ENCODE measurements around the gene PHF21A. TPM values are rescaled to one million over a fixed set of nuclear protein-coding genes. Genes with fewer than 3 reads are reported as not detected.

PHF21A gene
- total RNA-seq, 2 donors from 2014 or later = 53.0 to 54.6 TPM

DNA sequence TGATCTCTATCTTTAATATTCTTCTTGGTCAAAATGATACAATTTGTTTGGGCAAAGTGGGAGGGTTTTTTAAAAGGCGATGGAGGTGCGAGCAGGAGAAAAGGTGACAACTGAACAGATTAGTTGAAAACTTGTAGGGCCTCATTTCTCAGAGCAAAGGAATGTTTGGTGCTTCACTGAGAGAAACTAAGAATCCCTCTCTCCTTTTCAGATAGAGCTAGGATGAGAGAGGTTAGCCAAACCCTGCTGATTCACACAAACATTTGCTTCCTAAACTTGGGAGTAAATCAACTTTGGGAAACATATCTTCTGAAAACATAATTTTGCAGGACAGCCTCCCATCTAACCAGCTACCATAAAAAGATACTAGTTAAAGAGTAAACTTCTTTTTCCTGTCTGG, 57.0 kb downstream of the PHF21A start:
- H3K9me3 Mint-ChIP-seq = no peaks in the 10 kb centered on the region
- ATAC-seq (no peak), DNase-seq (ENCODE audit: low spot score in 2 of 2) (no peak)
- H3K36me3 Mint-ChIP-seq = peaks cover 6 to 8% of the 10 kb centered on the region in 2 donors
- no peak overlapping the region for H3K27ac Mint-ChIP-seq

DNA sequence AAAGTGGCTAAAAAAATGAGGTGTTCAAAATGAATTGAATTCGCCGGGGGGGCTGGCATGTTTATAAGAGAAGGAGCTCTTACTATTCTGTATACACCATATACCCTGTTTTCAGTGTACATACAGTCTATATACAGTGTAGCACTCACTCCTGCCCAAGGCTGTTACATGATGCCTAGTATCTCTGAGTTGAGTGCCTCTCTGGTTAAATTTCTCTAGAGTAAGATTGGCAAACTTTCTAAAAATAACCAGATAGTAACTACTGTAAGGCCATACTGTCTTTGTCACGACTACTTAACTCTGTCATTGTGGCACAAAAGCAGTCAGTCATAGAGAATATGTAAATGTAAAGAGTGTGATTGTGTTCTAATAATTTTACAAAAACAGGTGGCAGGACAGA, 58.1 kb downstream of the PHF21A start:
- no peak for DNase-seq (ENCODE audit: low spot score in 2 of 2)
- H3K9me3 Mint-ChIP-seq = no peaks in the 10 kb centered on the region
- no peak for ATAC-seq
- H3K27ac Mint-ChIP-seq = no peak overlapping the region
- peaks cover 6 to 8% of the 10 kb centered on the region in 2 donors for H3K36me3 Mint-ChIP-seq

DNA sequence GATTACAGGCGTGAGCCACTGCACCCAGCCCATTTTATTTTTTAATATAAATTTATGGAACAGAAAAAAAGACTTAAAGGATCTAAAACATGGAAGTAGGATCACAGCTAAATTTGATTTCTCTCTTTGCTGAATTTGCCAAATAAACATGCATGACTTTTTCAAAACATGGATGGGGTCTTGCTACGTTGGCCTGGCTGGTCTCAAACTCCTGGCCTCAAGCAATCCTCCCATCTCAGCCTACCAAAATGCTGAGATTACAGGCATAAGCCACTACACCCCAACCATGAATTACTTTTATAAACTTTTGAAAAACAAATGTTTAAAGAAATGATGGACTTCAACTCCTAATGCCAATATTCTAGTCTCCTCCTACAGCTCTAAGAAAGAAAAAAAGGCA, 61.2 kb downstream of the PHF21A start:
- Mint-ChIP-seq H3K9me3 (no peaks in the 10 kb centered on the region), H3K36me3 (peaks cover 0 to 6% of the 10 kb centered on the region in 2 donors), H3K27ac (no peak overlapping the region)
- DNase-seq (ENCODE audit: low spot score in 2 of 2) = no peak
- ATAC-seq = no peak

DNA sequence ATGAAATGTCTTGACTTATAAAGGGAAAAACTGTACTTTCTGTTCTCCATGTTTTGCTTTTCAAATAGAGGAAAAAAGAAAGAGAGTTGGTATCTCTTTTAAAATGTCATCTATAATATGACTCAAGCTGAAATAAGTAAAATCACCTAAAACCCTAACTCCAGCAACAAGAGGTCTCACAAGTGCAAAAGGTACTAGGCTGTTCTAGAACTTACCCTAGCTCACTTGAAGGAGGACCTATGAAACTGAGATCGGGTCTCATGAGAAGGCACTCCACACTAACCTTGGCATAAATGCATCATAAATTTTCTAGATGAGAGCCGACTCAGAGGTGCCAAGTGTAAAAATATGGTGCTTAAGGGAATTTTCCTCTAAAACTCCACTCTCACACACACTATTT, 63.8 kb downstream of the PHF21A start:
- Mint-ChIP-seq H3K36me3 (peaks cover 0 to 6% of the 10 kb centered on the region in 2 donors), H3K9me3 (no peaks in the 10 kb centered on the region), H3K27ac (no peak overlapping the region)
- DNase-seq (ENCODE audit: low spot score in 2 of 2) (no peak), ATAC-seq (peak; percentile 49 to 65)

DNA sequence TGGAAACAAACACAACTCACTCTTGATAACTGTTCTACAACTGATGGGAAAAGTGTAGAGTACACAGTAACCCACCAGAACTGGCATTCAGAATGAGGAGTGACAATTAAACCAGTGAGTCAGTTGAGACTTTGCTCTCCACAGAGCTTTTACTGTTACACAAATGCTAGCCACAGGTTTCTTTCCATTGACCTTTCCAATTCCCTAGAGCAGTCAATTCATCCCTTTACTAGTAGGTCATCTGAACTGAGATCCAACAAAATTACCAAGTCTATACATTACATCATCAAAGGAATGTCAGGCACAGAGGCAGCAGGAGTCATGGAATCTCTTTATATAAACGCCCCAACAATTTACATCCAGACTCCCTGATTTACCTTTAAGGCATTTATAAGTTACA, 65.9 kb downstream of the PHF21A start:
- ATAC-seq = peak in 1 of 2 donors; percentile 67
- Mint-ChIP-seq H3K9me3 (no peaks in the 10 kb centered on the region), H3K36me3 (peaks cover 5 to 6% of the 10 kb centered on the region in 2 donors), H3K27ac (no peak overlapping the region)
- no peak for DNase-seq (ENCODE audit: low spot score in 2 of 2)

DNA sequence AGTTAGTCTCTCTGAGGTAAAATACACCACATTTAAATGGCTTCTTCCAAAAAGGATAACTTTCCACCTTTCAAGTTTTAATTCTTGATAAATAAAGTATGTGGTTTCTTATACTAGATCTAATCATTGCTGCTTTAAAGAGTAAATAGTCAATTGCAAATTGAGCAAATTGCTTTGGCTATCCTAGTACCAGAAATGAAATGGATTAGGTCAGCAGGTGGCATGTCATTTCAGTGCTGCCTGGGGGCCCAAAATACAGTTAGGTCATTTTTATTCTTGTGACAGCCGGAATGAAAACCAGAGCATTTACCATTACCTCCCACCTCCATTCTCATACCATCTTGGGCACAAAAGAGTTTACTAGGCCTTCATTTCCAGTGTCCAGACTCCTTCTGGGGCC, 70.2 kb downstream of the PHF21A start:
- DNase-seq (ENCODE audit: low spot score in 2 of 2) = no peak
- H3K36me3 Mint-ChIP-seq = peaks cover 13 to 17% of the 10 kb centered on the region in 2 donors
- ATAC-seq = no peak
- H3K27ac Mint-ChIP-seq = no peak overlapping the region
- H3K9me3 Mint-ChIP-seq = no peaks in the 10 kb centered on the region

DNA sequence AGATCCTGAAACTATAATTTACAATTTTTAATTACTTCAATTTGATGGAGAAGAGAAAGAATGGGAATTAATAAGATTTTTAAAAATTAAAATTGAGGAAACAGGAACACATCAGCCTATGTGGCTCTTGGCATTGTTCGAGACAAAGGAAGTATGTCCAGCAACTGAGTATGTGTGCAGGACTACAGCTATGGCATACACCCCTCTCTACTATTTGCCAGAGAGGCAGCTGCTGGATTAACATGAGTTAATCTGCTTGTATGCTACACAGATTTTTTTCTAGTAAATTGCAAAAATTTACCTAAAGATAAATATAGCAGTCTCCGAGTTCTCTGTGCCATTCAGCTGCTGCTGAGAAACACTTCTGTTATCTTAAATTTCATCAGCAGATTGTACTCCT, 70.6 kb downstream of the PHF21A start:
- peaks cover 13 to 17% of the 10 kb centered on the region in 2 donors for H3K36me3 Mint-ChIP-seq
- H3K27ac Mint-ChIP-seq = no peak overlapping the region
- no peaks in the 10 kb centered on the region for H3K9me3 Mint-ChIP-seq
- no peak for ATAC-seq
- no peak for DNase-seq (ENCODE audit: low spot score in 2 of 2)

DNA sequence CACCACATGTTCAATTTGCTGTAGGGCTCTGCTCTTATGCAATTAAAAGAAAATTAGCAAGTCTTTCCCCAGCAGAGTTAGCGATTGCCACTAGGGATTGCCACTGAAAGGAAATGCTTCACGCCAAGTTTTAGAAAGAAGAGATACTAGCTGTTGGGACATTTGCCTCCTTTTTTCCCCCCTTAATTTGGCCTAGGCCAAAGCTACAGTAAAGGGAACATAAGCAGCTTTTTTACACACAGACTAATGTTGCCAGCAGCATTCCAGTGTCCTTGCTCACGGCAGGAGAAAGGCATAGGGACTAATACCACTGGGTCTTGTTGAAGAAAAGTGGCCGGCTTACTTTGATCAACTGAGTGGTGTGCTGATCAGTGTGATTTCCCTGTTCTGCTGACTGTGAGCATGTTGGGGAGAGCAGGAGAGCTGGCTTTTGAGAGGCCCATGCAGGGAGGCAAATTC, 71.2 kb downstream of the PHF21A start:
- Mint-ChIP-seq H3K27ac (no peak overlapping the region), H3K36me3 (peaks cover 13 to 17% of the 10 kb centered on the region in 2 donors), H3K9me3 (no peaks in the 10 kb centered on the region)
- DNase-seq (ENCODE audit: low spot score in 2 of 2) (no peak), ATAC-seq (no peak)

DNA sequence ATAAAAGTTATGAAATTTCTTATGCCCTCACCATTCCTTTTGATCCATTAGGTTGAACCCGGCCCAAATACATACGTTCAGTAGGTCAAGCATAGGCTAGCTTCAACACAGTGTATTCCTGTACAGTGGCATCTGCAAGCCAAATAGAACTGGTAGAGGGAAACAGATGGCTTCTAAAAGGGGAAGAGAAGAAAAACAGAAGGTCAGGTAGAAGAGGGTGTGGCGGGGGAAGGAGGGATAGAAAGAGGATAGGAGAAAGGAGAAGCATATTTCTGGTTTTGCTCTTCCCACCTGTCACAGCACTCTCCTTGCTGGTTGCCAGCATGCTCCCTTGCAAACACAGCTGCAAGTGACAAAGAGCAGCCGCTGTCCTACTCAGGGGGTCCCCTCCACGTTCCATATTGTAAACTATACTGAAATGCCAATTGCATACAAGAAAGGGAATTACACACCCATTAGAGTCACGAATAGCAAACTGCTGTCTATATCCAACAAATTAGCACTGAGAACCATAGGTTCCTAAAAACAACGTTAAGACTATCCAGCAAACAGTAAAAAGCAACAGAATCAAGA, 71.8 kb downstream of the PHF21A start:
- no peak for DNase-seq (ENCODE audit: low spot score in 2 of 2)
- peaks cover 13 to 17% of the 10 kb centered on the region in 2 donors for H3K36me3 Mint-ChIP-seq
- ATAC-seq = no peak
- no peak overlapping the region for H3K27ac Mint-ChIP-seq
- no peaks in the 10 kb centered on the region for H3K9me3 Mint-ChIP-seq

DNA sequence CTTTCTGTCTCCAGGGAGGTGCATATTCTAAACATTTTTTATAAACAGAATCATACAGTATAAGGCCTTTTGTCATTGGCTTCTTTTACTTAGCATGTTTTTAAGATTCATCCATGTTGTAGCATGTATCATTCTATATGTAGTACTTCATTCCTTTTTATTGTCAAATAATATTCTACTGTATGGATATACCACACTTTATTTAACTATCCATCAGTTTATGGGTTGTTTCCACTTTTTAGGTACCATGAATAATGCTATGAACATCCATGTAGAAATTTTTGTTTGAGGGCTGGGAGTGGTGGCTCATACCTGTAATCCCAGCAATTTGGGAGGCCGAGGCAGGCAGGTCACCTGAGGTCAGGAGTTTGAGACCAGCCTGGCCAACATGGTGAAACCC, 73.1 kb downstream of the PHF21A start:
- ATAC-seq (no peak), DNase-seq (ENCODE audit: low spot score in 2 of 2) (no peak)
- Mint-ChIP-seq H3K36me3 (peaks cover 13 to 17% of the 10 kb centered on the region in 2 donors), H3K9me3 (no peaks in the 10 kb centered on the region), H3K27ac (no peak overlapping the region)

DNA sequence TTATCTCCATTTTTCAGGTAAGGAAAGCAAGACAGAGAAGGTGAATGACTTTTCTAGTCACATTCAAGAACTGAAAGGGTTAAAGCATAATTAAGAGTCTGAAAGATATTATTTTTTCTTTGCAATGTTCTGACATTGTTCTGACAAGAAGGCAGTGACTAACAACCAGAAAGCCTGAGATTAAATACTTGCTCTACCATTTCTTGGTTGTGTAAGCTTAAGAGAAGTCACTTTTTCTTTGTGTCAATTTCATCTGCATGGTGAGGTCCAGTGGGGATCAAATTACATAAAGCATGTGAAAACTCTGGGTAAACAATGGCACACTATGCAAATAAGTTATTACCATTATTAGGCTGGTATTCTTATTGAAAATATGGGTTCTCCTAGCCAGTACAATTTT, 73.7 kb downstream of the PHF21A start:
- ATAC-seq = no peak
- no peak overlapping the region for H3K27ac Mint-ChIP-seq
- DNase-seq (ENCODE audit: low spot score in 2 of 2) = no peak
- peaks cover 13 to 22% of the 10 kb centered on the region in 2 donors for H3K36me3 Mint-ChIP-seq
- no peaks in the 10 kb centered on the region for H3K9me3 Mint-ChIP-seq

DNA sequence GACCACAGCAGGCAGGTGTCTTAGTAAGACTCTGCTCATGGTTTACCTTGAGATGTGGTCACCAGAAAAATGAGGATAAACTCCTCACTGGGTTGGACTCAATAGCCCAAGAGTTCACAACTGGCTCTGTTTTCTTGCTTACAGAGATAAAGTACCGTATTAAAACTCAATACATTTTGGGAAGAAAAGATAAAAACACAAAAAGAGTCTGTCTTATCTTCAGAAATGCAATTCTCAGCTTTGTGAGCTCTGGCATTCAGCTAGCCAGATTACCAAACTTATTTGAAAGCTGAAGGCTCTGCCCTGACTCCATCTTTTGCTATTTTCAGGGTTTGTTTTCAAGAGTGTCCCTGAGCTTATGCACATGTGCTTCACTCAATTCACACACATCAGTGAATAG, 75.4 kb downstream of the PHF21A start:
- DNase-seq (ENCODE audit: low spot score in 2 of 2) (no peak), ATAC-seq (no peak)
- no peak overlapping the region for H3K27ac Mint-ChIP-seq
- H3K9me3 Mint-ChIP-seq = no peaks in the 10 kb centered on the region
- H3K36me3 Mint-ChIP-seq = peaks cover 8 to 17% of the 10 kb centered on the region in 2 donors

DNA sequence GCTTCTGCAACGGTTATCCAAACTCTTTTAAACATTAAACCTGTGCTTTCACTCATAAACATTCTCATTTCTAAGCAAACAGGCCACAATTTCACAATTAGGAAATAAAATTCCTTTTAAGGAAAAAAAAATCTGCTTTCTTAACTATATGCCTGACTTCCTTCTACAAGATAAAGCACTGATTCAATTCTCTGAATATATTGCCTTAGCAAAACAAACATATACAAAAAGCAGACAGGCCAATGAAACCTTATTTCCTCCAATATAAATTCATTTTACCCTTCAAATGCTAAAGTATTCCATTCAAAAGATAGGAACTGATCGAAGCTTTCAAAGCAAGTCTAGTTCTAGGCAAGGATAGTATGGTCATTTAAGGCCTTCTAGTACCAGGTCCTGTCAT, 76.7 kb downstream of the PHF21A start:
- no peaks in the 10 kb centered on the region for H3K9me3 Mint-ChIP-seq
- ATAC-seq (no peak), DNase-seq (ENCODE audit: low spot score in 2 of 2) (no peak)
- peaks cover 6 to 16% of the 10 kb centered on the region in 2 donors for H3K36me3 Mint-ChIP-seq
- no peak overlapping the region for H3K27ac Mint-ChIP-seq

DNA sequence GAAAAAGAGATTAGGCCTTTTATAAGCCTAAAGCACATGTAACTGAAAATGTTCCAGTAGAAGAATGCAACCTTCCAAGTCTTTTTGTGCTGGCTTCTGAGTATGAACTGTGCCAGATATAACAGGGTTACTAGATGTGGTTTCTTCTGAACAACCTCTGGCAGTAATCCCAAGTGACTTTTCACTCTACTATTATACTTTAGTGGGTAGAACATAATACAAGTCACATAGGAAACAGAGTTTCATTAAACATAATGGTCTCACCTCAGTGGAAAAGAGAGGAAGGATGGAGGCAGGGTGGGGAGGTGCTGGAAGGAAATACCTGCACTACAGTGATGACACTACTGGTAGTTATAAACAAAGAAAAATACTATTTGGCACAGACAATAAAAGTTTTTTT, 81.3 kb downstream of the PHF21A start:
- Mint-ChIP-seq H3K9me3 (no peaks in the 10 kb centered on the region), H3K27ac (no peak overlapping the region), H3K36me3 (peaks cover 0 to 5% of the 10 kb centered on the region in 2 donors)
- ATAC-seq (no peak), DNase-seq (ENCODE audit: low spot score in 2 of 2) (no peak)

DNA sequence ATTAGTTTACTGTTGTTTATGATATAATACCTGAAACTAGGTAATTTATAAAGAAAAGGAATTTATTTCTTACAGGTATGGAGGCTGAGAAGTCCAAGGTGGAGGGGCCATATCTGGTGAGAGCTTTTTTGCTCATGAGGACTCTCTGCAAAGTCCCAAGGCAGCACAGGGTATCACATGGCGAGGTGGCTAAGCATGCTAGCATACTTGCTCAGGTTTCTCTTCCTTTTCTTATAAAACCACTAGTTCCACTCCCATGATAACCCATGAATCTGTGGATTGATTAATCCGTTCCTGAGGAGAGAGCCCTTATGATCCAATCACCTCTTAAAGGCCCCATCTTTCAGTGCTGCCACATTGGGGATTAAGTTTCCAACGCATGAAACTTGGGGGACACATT, 82.7 kb downstream of the PHF21A start:
- Mint-ChIP-seq H3K9me3 (no peaks in the 10 kb centered on the region), H3K27ac (no peak overlapping the region), H3K36me3 (peaks cover 0 to 5% of the 10 kb centered on the region in 2 donors)
- ATAC-seq (no peak), DNase-seq (ENCODE audit: low spot score in 2 of 2) (no peak)

DNA sequence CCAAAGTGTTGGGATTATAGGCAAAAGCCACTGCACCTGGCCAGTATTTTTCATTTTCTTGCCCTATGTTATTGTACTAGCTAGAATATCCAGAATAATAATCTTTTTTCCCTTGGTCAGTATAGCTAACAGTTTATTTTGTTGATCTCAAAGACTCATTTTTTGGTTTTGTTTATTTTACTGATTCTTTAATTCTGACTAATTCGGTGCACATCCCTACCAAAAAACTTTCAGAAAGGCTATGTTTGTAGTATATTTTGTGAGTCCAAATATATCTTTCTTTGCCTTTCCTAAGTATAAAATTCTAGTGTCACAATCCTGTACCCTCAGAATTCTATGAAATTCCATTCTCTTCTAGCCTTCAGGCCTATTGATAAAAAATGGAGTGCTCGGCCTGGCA, 84.3 kb downstream of the PHF21A start:
- no peak for ATAC-seq

DNA sequence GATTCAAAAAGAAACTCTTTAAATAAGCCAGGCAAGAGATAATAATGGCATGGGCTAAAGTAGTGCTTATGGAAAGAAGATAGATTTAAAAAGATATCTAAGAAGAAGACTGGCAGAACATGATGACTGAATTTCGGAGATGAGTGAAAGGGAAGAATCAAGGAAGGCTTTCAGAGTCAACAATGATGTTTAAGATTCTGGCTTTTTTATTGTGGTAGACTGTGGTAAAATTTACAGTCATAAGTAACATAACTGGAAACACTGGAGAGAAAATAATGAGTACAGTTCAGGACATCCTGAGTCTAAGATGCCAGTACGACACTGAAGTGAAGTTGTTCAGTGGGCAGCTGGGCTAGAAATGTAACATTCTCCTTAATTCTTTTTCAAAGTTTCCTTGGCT, 85.2 kb downstream of the PHF21A start:
- Mint-ChIP-seq H3K36me3 (no peaks in the 10 kb centered on the region), H3K27ac (peak overlapping the region in 1 of 2 donors; percentile 55), H3K9me3 (no peaks in the 10 kb centered on the region)
- ATAC-seq (peak; percentile 76 to 90), DNase-seq (ENCODE audit: low spot score in 2 of 2) (no peak)

More for the DNA sequence above, 84.3 kb downstream of the PHF21A start:
- Mint-ChIP-seq H3K36me3 (no peaks in the 10 kb centered on the region), H3K27ac (no peak overlapping the region), H3K9me3 (no peaks in the 10 kb centered on the region)
- DNase-seq (ENCODE audit: low spot score in 2 of 2) = no peak

DNA sequence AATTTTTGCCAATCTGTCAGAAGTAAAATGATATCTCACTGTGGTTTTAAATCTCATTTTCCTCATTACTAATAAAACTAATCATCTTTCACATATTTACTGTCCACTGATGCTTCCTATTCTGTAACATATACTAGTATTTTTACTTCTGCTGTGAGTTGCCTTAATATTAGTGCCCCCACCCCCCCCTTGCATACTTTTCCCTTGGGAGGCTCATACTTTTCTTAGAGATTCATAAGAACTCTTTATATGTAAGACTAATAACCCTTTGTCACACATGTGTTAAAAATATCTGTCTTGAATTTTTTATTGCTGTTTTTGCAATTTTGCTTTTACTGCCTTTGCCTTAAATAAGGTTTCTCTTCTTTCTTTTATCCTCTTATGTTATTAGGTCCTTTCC, 87.2 kb downstream of the PHF21A start:
- Mint-ChIP-seq H3K36me3 (no peaks in the 10 kb centered on the region), H3K27ac (no peak overlapping the region), H3K9me3 (no peaks in the 10 kb centered on the region)
- DNase-seq (ENCODE audit: low spot score in 2 of 2) = no peak
- no peak for ATAC-seq
